T-helper 1 cell (primary cell): Measurements from ENCODE around the gene CMPK1.

ENCODE experiments used
- DNase-seq, 5 donors: peaks; one replicate each; pipeline ENCODE4 v3.0.0-alpha.2; 2012 to 2020

The CMPK1 gene

GRCh38 chr1:47424336-47424982 lies 90.9 kb downstream of the CMPK1 start:
- DNase-seq = no peak
